DLD1 (cell line): ENCODE measurements around the gene FAT1.

Experiments used
- in situ Hi-C: cut with HindIII; loops from 2 replicates; pipeline ENCODE4 v1.10.0; 2017; ENCODE audit warnings: low sequenced_read_pairs

FAT1 gene

GRCh38 chr4:186700746-186701145 is 22.9 kb downstream of the FAT1 start:
- in situ Hi-C loops: no loop called here

- in situ Hi-C loops: no loop called here
These were observed 23.7 kb downstream of the FAT1 start for GRCh38 chr4:186699881-186700397.

GRCh38 chr4:186699298-186699697 is 24.4 kb downstream of the FAT1 start:
- in situ Hi-C loops: no loop called here

GRCh38 chr4:186698525-186698924 is 25.1 kb downstream of the FAT1 start:
- in situ Hi-C loops: no loop called here

- in situ Hi-C loops: no loop called here
These were observed 25.6 kb downstream of the FAT1 start for GRCh38 chr4:186698028-186698427.

GRCh38 chr4:186695392-186695791 is 28.3 kb downstream of the FAT1 start:
- in situ Hi-C loops: no loop called here

GRCh38 chr4:186693894-186694293 is 29.8 kb downstream of the FAT1 start:
- in situ Hi-C loops: no loop called here

- in situ Hi-C loops: no loop called here
These were observed 30.4 kb downstream of the FAT1 start for GRCh38 chr4:186693159-186693815.

- in situ Hi-C loops: no loop called here
These were observed 32.3 kb downstream of the FAT1 start for GRCh38 chr4:186691396-186691795.

- in situ Hi-C loops: no loop called here
These were observed 34.2 kb downstream of the FAT1 start for GRCh38 chr4:186689476-186689875.

GRCh38 chr4:186688150-186688943 is 35.3 kb downstream of the FAT1 start:
- in situ Hi-C loops: no loop called here

- in situ Hi-C loops: no loop called here
These were observed 36.4 kb downstream of the FAT1 start for GRCh38 chr4:186687265-186687664.

GRCh38 chr4:186685767-186686183 is 37.9 kb downstream of the FAT1 start:
- in situ Hi-C loops: no loop called here

- in situ Hi-C loops: no loop called here
These were observed 38.8 kb downstream of the FAT1 start for GRCh38 chr4:186684889-186685309.

GRCh38 chr4:186684220-186684619 is 39.4 kb downstream of the FAT1 start:
- in situ Hi-C loops: no loop called here

- in situ Hi-C loops: no loop called here
These were observed 43.0 kb downstream of the FAT1 start for GRCh38 chr4:186680641-186681040.

- in situ Hi-C loops: no loop called here
These were observed 47.0 kb downstream of the FAT1 start for GRCh38 chr4:186676531-186677161.

- in situ Hi-C loops: no loop called here
These were observed 53.9 kb downstream of the FAT1 start for GRCh38 chr4:186669735-186670134.

GRCh38 chr4:186669159-186669731 is 54.4 kb downstream of the FAT1 start:
- in situ Hi-C loops: no loop called here

GRCh38 chr4:186666750-186667149 is 56.9 kb downstream of the FAT1 start:
- in situ Hi-C loops: no loop called here

- in situ Hi-C loops: no loop called here
These were observed 57.4 kb downstream of the FAT1 start for GRCh38 chr4:186666252-186666651.
